ENCODE results near the gene PCDHGA1. TPM values are rescaled to one million over a fixed set of nuclear protein-coding genes. Genes with fewer than 3 reads are reported as not detected.
"Not testable (repeated sequence)": the region's sequence is repeated elsewhere in the genome, so short reads cannot be mapped to it uniquely, and the experiment has no call there.

Gene PCDHGA1
- total and polyA plus RNA-seq, 9 of the 15 experiments (the other 6 are each of a cell fraction or from before 2014, with no cell fraction given) = 0.05 to 0.26 (median 0.18) TPM; not detected in 2

- H3K9me3 ChIP-seq (replicated peaks; ENCODE audit: control insufficient read depth, insufficient read depth, low read depth, low read length); H3K9ac ChIP-seq (ENCODE audit: insufficient read depth in 1 of 2, low read depth in 2 of 2, low read length in 2 of 2); H3K79me2 ChIP-seq (ENCODE audit: control insufficient read depth, insufficient read depth, low read length); H3K4me2 ChIP-seq (ENCODE audit: insufficient read depth, low read length); H3K9me1 ChIP-seq (ENCODE audit: control insufficient read depth, insufficient read depth, low read length); H3K4me3 ChIP-seq; in situ Hi-C loops (cut with MboI); BruUV-seq (replicated peaks); FAIRE-seq; ATAC-seq; H3K36me3 ChIP-seq (ENCODE audit: control insufficient read depth, insufficient read depth, low read length); H2AFZ ChIP-seq (ENCODE audit: low read depth, low read length); DNase-seq (ENCODE audit: extremely low read depth in 1 of 4, low spot score in 3 of 4); H3K27ac ChIP-seq (ENCODE audit: extremely low read depth, low read depth, low read length); H4K20me1 ChIP-seq (replicated peaks; ENCODE audit: control insufficient read depth, insufficient read depth, low read length); TF ChIP-seq REST (CRISPR knock-in tag; IDR thresholded peaks at IDR 0.05; ENCODE audit: low read depth): not testable (repeated sequence)
- WGBS (ENCODE audit: insufficient coverage, low coverage, missing lambda C conversion rate) = 10% methylated on average over 32 of the region's 46 CpGs
- ChIA-PET POLR2A (interaction anchor here (0.8 kb wide), 1 partner anchor 101 kb away, joined by 3 read pairs; no protein-coding TSS in a partner anchor), CTCF (ENCODE audit: low intra/inter-chr PET ratio) (interaction anchor here (0.6 to 0.8 kb wide), 2 partner anchors 76 to 146 kb away, joined by 3 to 4 read pairs; no protein-coding TSS in a partner anchor)
- TF ChIP-seq REST (IDR thresholded peaks at IDR 0.05; ENCODE audit: borderline replicate concordance) = 0 out of 2 replicates have a peak, but pooled peaks have one; percentile 3
- peaks cover 0 to 29% of the 10 kb centered on the region in 2 experiments; a peak in 2 of 5 replicates for H3K4me1 ChIP-seq (replicated peaks in 1 of 2; ENCODE audit: control insufficient read depth in 2 of 2, insufficient read depth in 2 of 2, low read length in 2 of 2)
- intact Hi-C loops (cut with micrococcal nuclease) = loop anchor here (5.0 kb wide), 1 partner anchor 108 kb away; no protein-coding TSS in a partner anchor
- peaks cover 7 to 36% of the 10 kb centered on the region in 2 experiments; a peak in 4 of 5 replicates for H3K27me3 ChIP-seq (ENCODE audit: control insufficient read depth in 2 of 2, insufficient read depth in 2 of 2, low read length in 2 of 2)
These were observed 84.4 kb downstream of the PCDHGA1 start for GRCh38 chr5:141414548-141415274.

All from K562 (cell line).